Peyer's patch (tissue), 4 donors: Measurements from ENCODE around the gene ARNT2. TPM values are rescaled to one million over a fixed set of nuclear protein-coding genes. Genes with fewer than 3 reads are reported as not detected.

ENCODE experiments used
- DNase-seq, 3 donors: peaks; one replicate each; pipeline ENCODE4 v3.0.0-alpha.2; 2017 to 2019
- H3K27ac ChIP-seq, 4 donors: fragments of 200-600 bp; sonication (generic); one replicate each; pipeline ENCODE4 v1.5.1; 2016 to 2019
- H3K27me3 ChIP-seq, 2 donors: fragments of 200-600 bp; sonication (generic); one replicate each; pipeline ENCODE4 v1.5.1; 2019
- H3K36me3 ChIP-seq, 3 donors: fragments of 200-600 bp; sonication (generic); one replicate each; pipeline ENCODE4 v1.5.1; 2016 to 2019
- H3K4me1 ChIP-seq, 4 donors: fragments of 200-600 bp; sonication (generic); one replicate each; pipeline ENCODE4 v1.5.1; 2016 to 2019
- H3K4me3 ChIP-seq, 4 donors: fragments of 200-600 bp; sonication (generic); 1 replicate in 3 of 4; 2 replicates in 1 of 4; pipeline ENCODE4 v1.5.1; 2016 to 2019; ENCODE audit warnings: mild to moderate bottlenecking in 1 of 4
- H3K9me3 ChIP-seq, 4 donors: fragments of 200-600 bp; sonication (generic); one replicate each; pipeline ENCODE4 v1.5.1; 2016 to 2019; ENCODE audit warnings: mild to moderate bottlenecking in 1 of 4
- POLR2A ChIP-seq, 2 donors: fragments of 450-650 bp; IDR thresholded peaks; one replicate each; pipeline ENCODE4 v1.5.1; 2017; ENCODE audit warnings: antibody characterized with exemption in 2 of 2, mild to moderate bottlenecking in 2 of 2, moderate library complexity in 2 of 2
- total RNA-seq, 4 donors: library from RNA; depleted of rRNA; stranded (reverse); fragments of >200 nt; gene quantifications; one replicate each; pipeline ENCODE4 v1.1.0, GENCODE V29; 2016
- TF ChIP-seq, protein P1 (sequence below), 6 experiments: fragments of 450-650 bp in 4 of 6; fragments of 200-600 bp in 2 of 6; sonication (generic) in 1 of 6; IDR thresholded peaks; one replicate each; pipeline ENCODE4 v1.5.1; 2017 to 2019; ENCODE audit warnings: antibody characterized with exemption in 6 of 6, mild to moderate bottlenecking in 3 of 6, moderate library complexity in 1 of 6

Gene ARNT2
- total RNA-seq, 4 donors from 2014 or later: 2.5 to 10.3 (median 4.5) TPM

DNA sequence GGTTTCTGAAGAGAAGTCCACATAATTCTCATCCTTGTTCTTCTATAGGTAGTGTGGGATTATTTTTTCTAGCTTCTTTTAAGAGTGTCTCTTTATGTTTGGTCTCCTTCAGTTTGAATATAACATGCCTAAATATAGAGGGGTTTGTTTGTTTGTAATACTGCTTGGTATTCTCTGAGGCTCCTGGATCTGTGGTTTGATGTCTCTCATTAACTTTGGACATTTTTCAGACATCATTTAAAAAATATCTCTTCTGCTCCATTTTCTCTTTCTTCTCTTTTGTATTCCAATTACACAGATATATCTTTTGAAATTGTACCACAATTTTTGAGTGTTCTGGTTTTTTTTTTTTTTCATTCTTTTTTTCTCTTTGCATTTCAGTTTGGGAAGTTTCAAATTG, 113.1 kb downstream of the ARNT2 start:
- no peak overlapping the region for H3K4me3 ChIP-seq
- H3K36me3 ChIP-seq: no peaks in the 10 kb centered on the region
- no peaks in the 10 kb centered on the region for H3K9me3 ChIP-seq
- no peak for DNase-seq
- H3K27ac ChIP-seq: no peak overlapping the region
- TF ChIP-seq, protein P1, sequence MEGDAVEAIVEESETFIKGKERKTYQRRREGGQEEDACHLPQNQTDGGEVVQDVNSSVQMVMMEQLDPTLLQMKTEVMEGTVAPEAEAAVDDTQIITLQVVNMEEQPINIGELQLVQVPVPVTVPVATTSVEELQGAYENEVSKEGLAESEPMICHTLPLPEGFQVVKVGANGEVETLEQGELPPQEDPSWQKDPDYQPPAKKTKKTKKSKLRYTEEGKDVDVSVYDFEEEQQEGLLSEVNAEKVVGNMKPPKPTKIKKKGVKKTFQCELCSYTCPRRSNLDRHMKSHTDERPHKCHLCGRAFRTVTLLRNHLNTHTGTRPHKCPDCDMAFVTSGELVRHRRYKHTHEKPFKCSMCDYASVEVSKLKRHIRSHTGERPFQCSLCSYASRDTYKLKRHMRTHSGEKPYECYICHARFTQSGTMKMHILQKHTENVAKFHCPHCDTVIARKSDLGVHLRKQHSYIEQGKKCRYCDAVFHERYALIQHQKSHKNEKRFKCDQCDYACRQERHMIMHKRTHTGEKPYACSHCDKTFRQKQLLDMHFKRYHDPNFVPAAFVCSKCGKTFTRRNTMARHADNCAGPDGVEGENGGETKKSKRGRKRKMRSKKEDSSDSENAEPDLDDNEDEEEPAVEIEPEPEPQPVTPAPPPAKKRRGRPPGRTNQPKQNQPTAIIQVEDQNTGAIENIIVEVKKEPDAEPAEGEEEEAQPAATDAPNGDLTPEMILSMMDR (IDR thresholded peaks at IDR 0.05): no peak
- TF ChIP-seq POLR2A (IDR thresholded peaks at IDR 0.05): no peak
- H3K27me3 ChIP-seq: no peaks in the 10 kb centered on the region
- no peaks in the 10 kb centered on the region for H3K4me1 ChIP-seq

DNA sequence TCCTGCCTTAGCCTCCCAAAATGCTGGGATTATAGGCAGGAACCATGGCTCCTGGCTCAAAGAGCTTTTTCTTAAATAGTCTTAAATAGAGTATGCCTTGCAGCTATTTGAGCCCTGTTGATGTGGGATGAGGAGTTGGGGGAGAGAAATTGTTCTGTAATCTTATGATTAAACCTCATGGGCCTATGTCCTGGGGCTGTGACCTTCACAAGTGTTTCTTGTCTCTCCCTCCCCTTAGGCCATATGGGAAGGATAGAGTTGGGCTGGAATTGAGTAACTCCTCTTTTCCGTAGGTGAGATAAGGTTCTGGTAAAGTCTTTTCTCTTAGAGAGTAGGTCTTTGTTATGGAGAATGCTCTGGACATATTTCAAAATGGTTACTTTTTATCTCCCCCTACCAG, 114.3 kb downstream of the ARNT2 start:
- H3K27ac ChIP-seq: no peak overlapping the region
- no peak overlapping the region for H3K4me3 ChIP-seq
- H3K27me3 ChIP-seq: no peaks in the 10 kb centered on the region
- H3K4me1 ChIP-seq: no peaks in the 10 kb centered on the region
- TF ChIP-seq, protein P1 (IDR thresholded peaks at IDR 0.05): no peak
- TF ChIP-seq POLR2A (IDR thresholded peaks at IDR 0.05): no peak
- DNase-seq: no peak
- no peaks in the 10 kb centered on the region for H3K9me3 ChIP-seq
- no peaks in the 10 kb centered on the region for H3K36me3 ChIP-seq

DNA sequence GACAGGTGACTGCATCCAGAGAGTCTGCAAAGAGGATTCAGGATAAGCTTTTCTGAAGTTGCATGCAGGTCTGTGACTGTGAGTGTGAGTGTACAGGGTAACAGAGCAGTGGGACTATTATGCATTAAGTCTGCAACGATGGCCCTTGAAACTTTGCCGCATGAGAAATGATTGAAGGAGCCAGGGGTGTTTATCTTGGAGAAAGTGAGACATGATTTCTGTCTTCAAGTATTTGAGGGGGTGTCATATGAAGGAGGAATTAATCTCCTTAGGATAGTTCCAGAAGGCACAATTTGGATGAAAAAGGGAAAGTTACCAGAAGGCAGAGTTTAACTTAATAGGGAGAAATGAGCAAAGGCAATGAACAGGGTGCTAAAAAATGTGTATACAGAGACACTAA, 119.6 kb downstream of the ARNT2 start:
- no peaks in the 10 kb centered on the region for H3K27me3 ChIP-seq
- TF ChIP-seq, protein P1 (IDR thresholded peaks at IDR 0.05): no peak
- TF ChIP-seq POLR2A (IDR thresholded peaks at IDR 0.05): no peak
- no peak overlapping the region for H3K27ac ChIP-seq
- no peak overlapping the region for H3K4me3 ChIP-seq
- no peaks in the 10 kb centered on the region for H3K36me3 ChIP-seq
- H3K9me3 ChIP-seq: no peaks in the 10 kb centered on the region
- H3K4me1 ChIP-seq: no peaks in the 10 kb centered on the region
- DNase-seq: no peak

DNA sequence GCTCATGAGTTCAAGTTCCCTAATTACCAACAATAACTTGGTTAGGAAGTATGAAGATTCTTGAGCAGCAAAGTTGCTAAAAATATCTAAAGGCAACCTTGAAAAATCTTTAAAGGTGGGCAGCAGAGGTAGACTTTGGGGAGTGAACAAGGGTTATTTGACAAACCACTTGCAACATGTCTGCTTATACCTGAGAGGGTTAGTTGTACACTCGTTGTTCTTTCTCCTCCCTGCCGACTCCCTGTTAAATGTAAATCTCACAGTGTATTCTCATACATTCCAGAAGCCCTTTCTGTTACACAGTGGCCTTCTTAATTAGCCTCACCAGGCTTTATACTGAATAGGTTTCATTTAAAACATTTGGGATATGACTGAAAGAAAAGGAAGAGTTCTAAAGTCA, 121.7 kb downstream of the ARNT2 start:
- Histone ChIP-seq H3K4me3 (no peak overlapping the region), H3K4me1 (no peaks in the 10 kb centered on the region), H3K27me3 (no peaks in the 10 kb centered on the region), H3K36me3 (no peaks in the 10 kb centered on the region), H3K9me3 (no peaks in the 10 kb centered on the region), H3K27ac (no peak overlapping the region)
- TF ChIP-seq, protein P1 (IDR thresholded peaks at IDR 0.05): no peak
- no peak for TF ChIP-seq POLR2A (IDR thresholded peaks at IDR 0.05)
- no peak for DNase-seq

DNA sequence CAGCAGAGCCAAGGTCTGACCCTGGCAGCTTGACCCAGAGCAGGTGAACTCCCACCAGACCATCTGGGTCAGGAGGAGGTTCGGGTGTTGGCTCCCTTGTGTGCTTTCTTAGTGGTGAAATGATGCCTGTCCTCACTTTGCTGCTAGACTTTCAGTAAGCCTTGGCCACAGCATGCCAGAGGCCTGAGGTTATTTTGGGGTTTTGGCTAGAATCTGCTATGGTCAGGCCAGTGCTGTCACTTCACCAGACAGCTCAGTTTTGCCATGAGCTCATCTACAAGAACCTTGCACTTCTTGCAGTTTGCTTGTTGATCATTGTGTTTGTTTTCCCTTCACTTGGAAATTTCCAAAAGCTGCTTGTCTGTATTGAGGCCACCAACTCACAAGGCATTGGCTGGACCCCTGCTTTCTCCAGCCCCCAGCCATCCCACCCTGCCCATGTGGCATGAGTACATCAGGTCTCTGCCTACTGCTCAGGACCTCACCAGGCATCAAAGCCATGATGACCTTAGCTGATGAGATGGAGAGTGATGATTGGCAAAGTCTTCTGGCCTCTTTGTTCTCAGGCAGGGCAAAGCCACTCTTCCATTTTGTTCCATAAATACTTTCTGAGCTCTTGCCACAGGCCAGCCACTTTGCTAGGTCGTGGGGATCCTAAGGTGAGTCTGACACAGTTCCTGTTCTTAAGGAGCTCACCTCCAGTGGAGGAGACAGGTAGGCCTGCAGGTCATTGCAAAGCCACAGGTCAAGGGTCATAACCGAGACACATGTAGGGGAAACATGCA, 122.6 kb downstream of the ARNT2 start:
- no peaks in the 10 kb centered on the region for H3K4me1 ChIP-seq
- TF ChIP-seq, protein P1 (IDR thresholded peaks at IDR 0.05): no peak
- no peak for TF ChIP-seq POLR2A (IDR thresholded peaks at IDR 0.05)
- H3K27me3 ChIP-seq: no peaks in the 10 kb centered on the region
- DNase-seq: no peak
- no peaks in the 10 kb centered on the region for H3K36me3 ChIP-seq
- H3K4me3 ChIP-seq: no peak overlapping the region
- no peaks in the 10 kb centered on the region for H3K9me3 ChIP-seq
- H3K27ac ChIP-seq: no peak overlapping the region
